ENCODE data around the gene PDILT. TPM values are rescaled to one million over a fixed set of nuclear protein-coding genes. Genes with fewer than 3 reads are reported as not detected.

PDILT gene
- total RNA-seq, 4 donors from 2014 or later: not detected

DNA sequence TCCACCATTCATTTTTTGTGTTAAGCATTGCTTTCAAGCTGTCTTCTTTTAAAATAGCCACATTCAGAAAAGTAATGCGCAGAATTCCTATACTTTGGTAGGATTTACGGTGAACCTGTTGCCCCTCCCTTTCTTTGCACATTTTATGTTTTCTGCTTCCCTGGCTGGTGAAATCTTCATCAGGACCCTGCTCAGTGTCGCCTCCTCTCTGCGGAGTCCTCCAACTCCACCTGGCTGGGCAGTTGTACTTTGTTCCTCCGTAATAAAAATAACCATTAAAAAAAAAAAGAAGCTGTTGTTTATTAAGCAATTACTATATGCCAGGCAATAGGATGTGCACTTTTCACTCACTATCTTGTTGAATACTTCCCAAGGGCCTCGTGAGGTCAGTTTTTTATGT is 54.9 kb downstream of the PDILT start:
- no peak for TF ChIP-seq CTCF (IDR thresholded peaks at IDR 0.05)
- no peak for TF ChIP-seq POLR2A (IDR thresholded peaks at IDR 0.05)
- DNase-seq: no peak
- Histone ChIP-seq H3K9me3 (no peaks in the 10 kb centered on the region), H3K27me3 (no peaks in the 10 kb centered on the region), H3K27ac (no peak overlapping the region), H3K4me3 (replicated peaks in 1 of 3) (no peak overlapping the region), H3K4me1 (no peaks in the 10 kb centered on the region), H3K36me3 (no peaks in the 10 kb centered on the region)
- 76 to 78% methylated on average over 6 of the region's 6 CpGs for WGBS, 2 donors
- intact Hi-C loops (cut with DNase I): no loop called here

GRCh38 chr16:20348365-20349185 is 56.0 kb downstream of the PDILT start:
- H3K9me3 ChIP-seq: no peaks in the 10 kb centered on the region
- H3K27ac ChIP-seq: no peak overlapping the region
- intact Hi-C loops (cut with DNase I): no loop called here
- no peak overlapping the region for H3K4me3 ChIP-seq (replicated peaks in 1 of 3)
- H3K4me1 ChIP-seq: no peaks in the 10 kb centered on the region
- no peaks in the 10 kb centered on the region for H3K36me3 ChIP-seq
- no peaks in the 10 kb centered on the region for H3K27me3 ChIP-seq
- 39 to 68% methylated on average over 17 to 28 of the region's 77 CpGs for WGBS, 2 donors
- TF ChIP-seq POLR2A (IDR thresholded peaks at IDR 0.05): no peak
- no peak for TF ChIP-seq CTCF (IDR thresholded peaks at IDR 0.05)
- no peak for DNase-seq

DNA sequence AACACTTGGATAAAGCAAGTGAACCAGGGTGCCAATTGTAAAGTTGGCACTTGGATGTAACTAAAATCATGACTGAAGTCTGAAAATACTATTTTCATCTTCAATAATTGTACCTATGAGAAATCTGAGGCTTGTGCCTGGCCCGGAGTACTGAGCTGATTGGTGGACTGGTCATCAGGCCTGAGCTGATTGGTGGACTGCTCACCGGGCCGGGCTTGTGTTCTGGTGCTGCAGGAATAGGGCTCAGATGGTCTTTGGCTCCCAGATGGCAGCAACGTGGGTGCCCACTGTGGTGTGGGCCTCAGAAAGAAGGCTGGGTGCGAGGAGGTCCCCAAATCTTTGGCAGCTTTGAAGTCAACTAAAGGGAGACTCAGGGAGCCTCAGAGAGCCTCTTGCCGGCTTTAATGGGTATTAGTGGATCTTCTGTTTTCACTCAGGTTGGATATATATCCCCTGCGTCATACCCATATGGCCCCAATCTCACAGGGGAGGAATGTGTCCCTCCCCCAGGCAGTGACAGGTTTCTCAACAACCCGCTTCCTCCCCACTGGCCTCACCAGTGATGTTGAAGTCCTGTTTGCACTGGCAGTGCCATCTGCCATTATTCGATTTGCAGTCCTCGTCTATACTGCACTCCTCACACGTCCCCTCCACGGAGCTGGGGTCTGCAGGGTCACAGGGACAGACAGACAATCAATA is 56.7 kb downstream of the PDILT start:
- H3K9me3 ChIP-seq: no peaks in the 10 kb centered on the region
- no peaks in the 10 kb centered on the region for H3K36me3 ChIP-seq
- H3K27ac ChIP-seq: no peak overlapping the region
- TF ChIP-seq CTCF (IDR thresholded peaks at IDR 0.05) (no peak), POLR2A (IDR thresholded peaks at IDR 0.05) (no peak)
- H3K4me1 ChIP-seq: no peaks in the 10 kb centered on the region
- intact Hi-C loops (cut with DNase I): no loop called here
- WGBS, 2 donors: 60 to 68% methylated on average over 10 to 12 of the region's 12 CpGs
- no peak for DNase-seq
- no peak overlapping the region for H3K4me3 ChIP-seq (replicated peaks in 1 of 3)
- H3K27me3 ChIP-seq: no peaks in the 10 kb centered on the region

GRCh38 chr16:20344611-20345010 is 59.9 kb downstream of the PDILT start:
- H3K36me3 ChIP-seq: no peaks in the 10 kb centered on the region
- H3K4me3 ChIP-seq (replicated peaks in 1 of 3): no peak overlapping the region
- WGBS, 2 donors: 68 to 70% methylated on average over 5 of the region's 5 CpGs
- H3K9me3 ChIP-seq: no peaks in the 10 kb centered on the region
- no peak overlapping the region for H3K27ac ChIP-seq
- H3K27me3 ChIP-seq: no peaks in the 10 kb centered on the region
- H3K4me1 ChIP-seq: no peaks in the 10 kb centered on the region
- intact Hi-C loops (cut with DNase I): no loop called here
- no peak for DNase-seq
- no peak for TF ChIP-seq CTCF (IDR thresholded peaks at IDR 0.05)
- no peak for TF ChIP-seq POLR2A (IDR thresholded peaks at IDR 0.05)

DNA sequence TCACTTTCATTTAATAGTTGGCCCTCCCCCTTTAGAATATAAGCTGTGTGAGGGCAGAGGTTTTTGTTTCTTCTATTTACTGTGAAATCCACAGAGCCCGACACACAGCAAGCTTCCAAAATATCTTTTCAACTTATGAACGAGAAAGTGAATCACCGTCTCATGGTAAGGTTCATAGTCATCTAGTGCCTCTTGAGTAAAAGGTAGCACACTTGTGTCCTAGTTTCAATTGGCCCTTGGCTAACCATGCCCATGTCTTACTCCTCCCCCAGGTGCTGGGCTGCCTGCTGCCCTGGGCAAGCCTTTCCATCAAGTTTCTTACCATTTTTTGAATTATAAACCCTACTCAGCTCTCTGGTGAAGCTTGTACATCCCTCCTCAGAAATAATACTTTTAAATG is 64.8 kb downstream of the PDILT start:
- TF ChIP-seq CTCF (IDR thresholded peaks at IDR 0.05) (no peak), POLR2A (IDR thresholded peaks at IDR 0.05) (no peak)
- no peaks in the 10 kb centered on the region for H3K36me3 ChIP-seq
- 50 to 52% methylated on average over 3 of the region's 3 CpGs for WGBS, 2 donors
- DNase-seq: peak; percentile 5 to 13
- no peaks in the 10 kb centered on the region for H3K4me1 ChIP-seq
- no peak overlapping the region for H3K4me3 ChIP-seq (replicated peaks in 1 of 3)
- H3K9me3 ChIP-seq: no peaks in the 10 kb centered on the region
- no peak overlapping the region for H3K27ac ChIP-seq
- intact Hi-C loops (cut with DNase I): no loop called here
- no peaks in the 10 kb centered on the region for H3K27me3 ChIP-seq

Measured in thyroid gland (tissue), 4 donors.